A673 (cell line): Measurements from ENCODE around the gene IKZF2. TPM values are rescaled to one million over a fixed set of nuclear protein-coding genes. Genes with fewer than 3 reads are reported as not detected.

Source experiments
- BruUV-seq: library from RNA; stranded (reverse); fragments of 400-500 nt; replicated peaks from 2 replicates; lab custom pipeline; 2021; lab: Mats Ljungman, UMichigan
- CTCF ChIA-PET: fragments of 300-600 bp; sonication (Branson Sonifier 250); formaldehyde crosslinking; loops from one replicate; lab custom pipeline; 2022; ENCODE audit warnings: antibody characterized with exemption; lab: Charles Lee
- POLR2A ChIA-PET: fragments of 300-600 bp; sonication (Branson Sonifier 250); formaldehyde crosslinking; loops from one replicate; lab custom pipeline; 2022; ENCODE audit warnings: antibody characterized with exemption; ENCODE audit not compliant: low non-redundant PET; lab: Charles Lee
- DNase-seq: peaks from one replicate; pipeline ENCODE4 v3.0.0-alpha.2; 2015; ENCODE audit warnings: low spot score
- H3K27ac ChIP-seq: fragments of 200-600 bp; sonication (generic); 2 replicates; pipeline ENCODE4 v1.5.1; 2016; ENCODE audit warnings: mixed run types, low read depth, mild to moderate bottlenecking, mixed read lengths, antibody characterized with exemption, low read length; ENCODE audit not compliant: poor library complexity, severe bottlenecking
- H3K27me3 ChIP-seq: fragments of 200-600 bp; sonication (generic); replicated peaks from 2 replicates; pipeline ENCODE4 v1.6.1; 2017; ENCODE audit warnings: mixed run types, low read depth, mild to moderate bottlenecking, mixed read lengths, antibody characterized with exemption, low read length; ENCODE audit not compliant: insufficient read depth, poor library complexity
- H3K36me3 ChIP-seq: fragments of 200-600 bp; sonication (generic); 2 replicates; pipeline ENCODE4 v1.6.1; 2016; ENCODE audit warnings: mixed run types, mild to moderate bottlenecking, mixed read lengths, antibody characterized with exemption, low read length; ENCODE audit not compliant: insufficient read depth, poor library complexity, severe bottlenecking
- H3K4me1 ChIP-seq: fragments of 200-600 bp; sonication (generic); 2 replicates; pipeline ENCODE4 v1.6.1; 2017; ENCODE audit warnings: mixed run types, mild to moderate bottlenecking, mixed read lengths, antibody characterized with exemption, low read length; ENCODE audit not compliant: insufficient read depth, poor library complexity, severe bottlenecking
- H3K4me3 ChIP-seq: fragments of 200-600 bp; sonication (generic); 2 replicates; pipeline ENCODE4 v1.5.1; 2016; ENCODE audit warnings: low read depth, mixed run types, mild to moderate bottlenecking, mixed read lengths, low read length; ENCODE audit not compliant: poor library complexity, severe bottlenecking
- H3K9me3 ChIP-seq: fragments of 200-600 bp; sonication (generic); 2 replicates; pipeline ENCODE4 v1.6.1; 2016; ENCODE audit warnings: mixed run types, low read depth, mild to moderate bottlenecking, mixed read lengths, antibody characterized with exemption, low read length; ENCODE audit not compliant: poor library complexity, severe bottlenecking
- EZH2 ChIP-seq: fragments of 200-600 bp; sonication (generic); IDR thresholded peaks from 2 replicates; pipeline ENCODE4 v1.6.1; 2017; ENCODE audit warnings: borderline replicate concordance, low read depth, mild to moderate bottlenecking, mixed read lengths, antibody characterized with exemption, low read length; ENCODE audit not compliant: poor library complexity, severe bottlenecking
- intact Hi-C: fragments of 100-400 bp; cut with micrococcal nuclease; formaldehyde crosslinking; loops from one replicate; pipeline ENCODE4 v1.10.0; 2022; ENCODE audit not compliant: unreplicated experiment
- total RNA-seq: library from RNA; stranded (reverse); gene quantifications from 2 replicates; pipeline ENCODE4 v1.2.3, GENCODE V29; 2021
- TF ChIP-seq, protein P1 (sequence below): fragments of 300-800, 200-600 bp; sonication (generic); conservative IDR thresholded peaks from 2 replicates; pipeline ENCODE4 v1.5.1; 2017; ENCODE audit warnings: low read depth, mild to moderate bottlenecking, antibody characterized with exemption, low read length, moderate library complexity, mixed read lengths

The IKZF2 gene
- total RNA-seq, 1 experiment from 2014 or later, result 68.6 TPM

- CTCF ChIA-PET, result no interaction called here
- Histone ChIP-seq H3K9me3 (no peaks in the 10 kb centered on the region), H3K36me3 (no peaks in the 10 kb centered on the region), H3K27ac (no peak overlapping the region), H3K4me3 (no peak overlapping the region), H3K27me3 (no peaks in the 10 kb centered on the region), H3K4me1 (peaks cover 35% of the 10 kb centered on the region)
- intact Hi-C loops, result loop anchor here (2.0 kb wide), 1 partner anchor 34 kb away; no protein-coding TSS in a partner anchor
- TF ChIP-seq, protein P1, sequence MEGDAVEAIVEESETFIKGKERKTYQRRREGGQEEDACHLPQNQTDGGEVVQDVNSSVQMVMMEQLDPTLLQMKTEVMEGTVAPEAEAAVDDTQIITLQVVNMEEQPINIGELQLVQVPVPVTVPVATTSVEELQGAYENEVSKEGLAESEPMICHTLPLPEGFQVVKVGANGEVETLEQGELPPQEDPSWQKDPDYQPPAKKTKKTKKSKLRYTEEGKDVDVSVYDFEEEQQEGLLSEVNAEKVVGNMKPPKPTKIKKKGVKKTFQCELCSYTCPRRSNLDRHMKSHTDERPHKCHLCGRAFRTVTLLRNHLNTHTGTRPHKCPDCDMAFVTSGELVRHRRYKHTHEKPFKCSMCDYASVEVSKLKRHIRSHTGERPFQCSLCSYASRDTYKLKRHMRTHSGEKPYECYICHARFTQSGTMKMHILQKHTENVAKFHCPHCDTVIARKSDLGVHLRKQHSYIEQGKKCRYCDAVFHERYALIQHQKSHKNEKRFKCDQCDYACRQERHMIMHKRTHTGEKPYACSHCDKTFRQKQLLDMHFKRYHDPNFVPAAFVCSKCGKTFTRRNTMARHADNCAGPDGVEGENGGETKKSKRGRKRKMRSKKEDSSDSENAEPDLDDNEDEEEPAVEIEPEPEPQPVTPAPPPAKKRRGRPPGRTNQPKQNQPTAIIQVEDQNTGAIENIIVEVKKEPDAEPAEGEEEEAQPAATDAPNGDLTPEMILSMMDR, result no peak
- TF ChIP-seq EZH2, result no peak
- BruUV-seq, result no TSS peak
- DNase-seq, result no peak
- POLR2A ChIA-PET, result no interaction called here
Observed at GRCh38 chr2:213105212-213105611, 46.2 kb downstream of the IKZF2 start.

- no peak overlapping the region for H3K27ac ChIP-seq
- intact Hi-C loops, result loop anchor here (2.0 kb wide), 1 partner anchor 34 kb away; no protein-coding TSS in a partner anchor
- no peak overlapping the region for H3K4me3 ChIP-seq
- H3K9me3 ChIP-seq, result no peaks in the 10 kb centered on the region
- no TSS peak for BruUV-seq
- no peaks in the 10 kb centered on the region for H3K27me3 ChIP-seq
- TF ChIP-seq, protein P1, result no peak
- no peak for TF ChIP-seq EZH2
- H3K4me1 ChIP-seq, result peaks cover 31% of the 10 kb centered on the region
- ChIA-PET POLR2A (interaction anchor here (0.6 kb wide), 1 partner anchor 107 kb away, joined by 3 read pairs; no protein-coding TSS in a partner anchor), CTCF (no interaction called here)
- H3K36me3 ChIP-seq, result no peaks in the 10 kb centered on the region
- DNase-seq, result no peak
Observed at GRCh38 chr2:213104903-213105202, 46.6 kb downstream of the IKZF2 start.

GRCh38 chr2:213104092-213104902, 47.1 kb downstream of the IKZF2 start:
- Histone ChIP-seq H3K36me3 (no peaks in the 10 kb centered on the region), H3K27me3 (no peaks in the 10 kb centered on the region), H3K27ac (no peak overlapping the region), H3K4me1 (peaks cover 30% of the 10 kb centered on the region), H3K4me3 (no peak overlapping the region), H3K9me3 (no peaks in the 10 kb centered on the region)
- ChIA-PET CTCF (interaction anchor here (0.6 kb wide), 1 partner anchor 1399 kb away, joined by 4 read pairs; no protein-coding TSS in a partner anchor), POLR2A (interaction anchor here (0.6 kb wide), 1 partner anchor 107 kb away, joined by 3 read pairs; no protein-coding TSS in a partner anchor)
- TF ChIP-seq, protein P1, result no peak
- no peak for TF ChIP-seq EZH2
- BruUV-seq, result no TSS peak
- DNase-seq, result peak; percentile 68
- intact Hi-C loops, result loop anchor here (2.0 kb wide), 1 partner anchor 33 kb away; no protein-coding TSS in a partner anchor
